ENCODE measurements around the gene PDE4D. TPM values are rescaled to one million over a fixed set of nuclear protein-coding genes. Genes with fewer than 3 reads are reported as not detected.

PDE4D gene
- total and polyA plus RNA-seq, 10 of the 15 experiments (the other 5 are each of a cell fraction or from before 2014, with no cell fraction given) = 0.87 to 4.1 (median 2.2) TPM

DNA sequence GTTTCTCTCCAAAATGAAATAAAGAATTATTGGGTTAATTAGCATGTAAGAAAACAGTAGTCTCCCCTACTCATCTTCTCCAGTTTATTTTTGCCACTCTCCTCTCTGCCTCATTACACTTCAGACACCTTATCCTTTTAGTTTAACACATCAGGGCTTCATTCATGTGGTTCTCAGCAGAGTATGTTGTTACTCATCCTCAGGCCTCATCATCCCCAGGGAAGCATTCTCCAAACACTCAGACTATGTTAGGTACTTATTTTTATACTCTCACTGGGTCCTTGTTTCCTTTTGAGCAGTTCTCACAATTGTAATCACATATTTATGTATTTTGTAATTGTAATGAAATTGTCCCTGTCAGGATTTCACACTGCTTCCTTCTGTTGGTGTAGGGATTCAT lies 470.5 kb downstream of the PDE4D start:
- ChIA-PET POLR2A (no interaction called here), RAD21 (ENCODE audit: unreplicated experiment) (no interaction called here), SMC1A (ENCODE audit: uncharacterized antibody, unreplicated experiment) (no interaction called here), CTCF (no interaction called here)
- H3K36me3 ChIP-seq (ENCODE audit: control insufficient read depth in 2 of 2, insufficient read depth in 2 of 2, low read length in 1 of 2) = no peaks in the 10 kb centered on the region
- no peak overlapping the region for H3K4me2 ChIP-seq (ENCODE audit: control insufficient read depth, insufficient read depth)
- intact Hi-C loops (cut with micrococcal nuclease; ENCODE audit: unreplicated experiment) (no loop called here), in situ Hi-C loops (cut with MboI) (no loop called here)
- no peaks in the 10 kb centered on the region for H4K20me1 ChIP-seq (ENCODE audit: control insufficient read depth, insufficient read depth)
- DNase-seq (ENCODE audit: low read depth, low spot score) = no peak
- H3K79me2 ChIP-seq (ENCODE audit: control insufficient read depth, insufficient read depth, low read length) = no peaks in the 10 kb centered on the region
- no peak overlapping the region for H3K4me3 ChIP-seq
- TF ChIP-seq, protein P1, sequence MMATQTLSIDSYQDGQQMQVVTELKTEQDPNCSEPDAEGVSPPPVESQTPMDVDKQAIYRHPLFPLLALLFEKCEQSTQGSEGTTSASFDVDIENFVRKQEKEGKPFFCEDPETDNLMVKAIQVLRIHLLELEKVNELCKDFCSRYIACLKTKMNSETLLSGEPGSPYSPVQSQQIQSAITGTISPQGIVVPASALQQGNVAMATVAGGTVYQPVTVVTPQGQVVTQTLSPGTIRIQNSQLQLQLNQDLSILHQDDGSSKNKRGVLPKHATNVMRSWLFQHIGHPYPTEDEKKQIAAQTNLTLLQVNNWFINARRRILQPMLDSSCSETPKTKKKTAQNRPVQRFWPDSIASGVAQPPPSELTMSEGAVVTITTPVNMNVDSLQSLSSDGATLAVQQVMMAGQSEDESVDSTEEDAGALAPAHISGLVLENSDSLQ (IDR thresholded peaks at IDR 0.05) = no peak
- TF ChIP-seq ATF3 (IDR thresholded peaks at IDR 0.05; ENCODE audit: borderline replicate concordance, extremely low read depth, low read depth, low read length) = no peak
- H3K9ac ChIP-seq (ENCODE audit: control insufficient read depth, insufficient read depth, low read length) = no peak overlapping the region
- no TSS peak for BruUV-seq (replicated peaks)
- no peaks in the 10 kb centered on the region for H3K27me3 ChIP-seq (replicated peaks in 1 of 2; ENCODE audit: control insufficient read depth in 2 of 2, insufficient read depth in 2 of 2, low read length in 1 of 2)
- no peaks in the 10 kb centered on the region for H3K9me3 ChIP-seq (replicated peaks; ENCODE audit: control insufficient read depth, insufficient read depth, low read length)
- no peaks in the 10 kb centered on the region for H3K4me1 ChIP-seq (ENCODE audit: control insufficient read depth, insufficient read depth, low read length)
- no peak for FAIRE-seq
- H2AFZ ChIP-seq (ENCODE audit: control insufficient read depth, low read depth, low read length) = no peak overlapping the region
- no peak overlapping the region for H3K27ac ChIP-seq (ENCODE audit: control insufficient read depth, insufficient read depth)
- ATAC-seq = no peak

GRCh38 chr5:59421986-59422941 lies 471.3 kb downstream of the PDE4D start:
- POLR2A ChIA-PET = no interaction called here
- TF ChIP-seq GABPA (IDR thresholded peaks at IDR 0.05; ENCODE audit: low read depth) (no peak), ATF3 (IDR thresholded peaks at IDR 0.05; ENCODE audit: borderline replicate concordance, extremely low read depth, low read depth, low read length) (no peak), MTA2 (IDR thresholded peaks at IDR 0.05; ENCODE audit: low read depth) (no peak), ZNF24 (IDR thresholded peaks at IDR 0.05) (no peak), NFXL1 (IDR thresholded peaks at IDR 0.05; ENCODE audit: borderline replicate concordance) (no peak), CBX5 (IDR thresholded peaks at IDR 0.05; ENCODE audit: low read depth) (no peak), IRF4 (IDR thresholded peaks at IDR 0.05; ENCODE audit: low read depth, low read length) (no peak)
- TF ChIP-seq, protein P2, sequence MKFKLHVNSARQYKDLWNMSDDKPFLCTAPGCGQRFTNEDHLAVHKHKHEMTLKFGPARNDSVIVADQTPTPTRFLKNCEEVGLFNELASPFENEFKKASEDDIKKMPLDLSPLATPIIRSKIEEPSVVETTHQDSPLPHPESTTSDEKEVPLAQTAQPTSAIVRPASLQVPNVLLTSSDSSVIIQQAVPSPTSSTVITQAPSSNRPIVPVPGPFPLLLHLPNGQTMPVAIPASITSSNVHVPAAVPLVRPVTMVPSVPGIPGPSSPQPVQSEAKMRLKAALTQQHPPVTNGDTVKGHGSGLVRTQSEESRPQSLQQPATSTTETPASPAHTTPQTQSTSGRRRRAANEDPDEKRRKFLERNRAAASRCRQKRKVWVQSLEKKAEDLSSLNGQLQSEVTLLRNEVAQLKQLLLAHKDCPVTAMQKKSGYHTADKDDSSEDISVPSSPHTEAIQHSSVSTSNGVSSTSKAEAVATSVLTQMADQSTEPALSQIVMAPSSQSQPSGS (IDR thresholded peaks at IDR 0.05; ENCODE audit: low read length) = no peak
- TF ChIP-seq, protein P3, sequence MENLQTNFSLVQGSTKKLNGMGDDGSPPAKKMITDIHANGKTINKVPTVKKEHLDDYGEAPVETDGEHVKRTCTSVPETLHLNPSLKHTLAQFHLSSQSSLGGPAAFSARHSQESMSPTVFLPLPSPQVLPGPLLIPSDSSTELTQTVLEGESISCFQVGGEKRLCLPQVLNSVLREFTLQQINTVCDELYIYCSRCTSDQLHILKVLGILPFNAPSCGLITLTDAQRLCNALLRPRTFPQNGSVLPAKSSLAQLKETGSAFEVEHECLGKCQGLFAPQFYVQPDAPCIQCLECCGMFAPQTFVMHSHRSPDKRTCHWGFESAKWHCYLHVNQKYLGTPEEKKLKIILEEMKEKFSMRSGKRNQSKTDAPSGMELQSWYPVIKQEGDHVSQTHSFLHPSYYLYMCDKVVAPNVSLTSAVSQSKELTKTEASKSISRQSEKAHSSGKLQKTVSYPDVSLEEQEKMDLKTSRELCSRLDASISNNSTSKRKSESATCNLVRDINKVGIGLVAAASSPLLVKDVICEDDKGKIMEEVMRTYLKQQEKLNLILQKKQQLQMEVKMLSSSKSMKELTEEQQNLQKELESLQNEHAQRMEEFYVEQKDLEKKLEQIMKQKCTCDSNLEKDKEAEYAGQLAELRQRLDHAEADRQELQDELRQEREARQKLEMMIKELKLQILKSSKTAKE (IDR thresholded peaks at IDR 0.05; ENCODE audit: low read depth, poor library complexity, severe bottlenecking) = no peak

More at GRCh38 chr5:59421986-59422941, 471.3 kb downstream of the PDE4D start:
- intact Hi-C loops (cut with micrococcal nuclease; ENCODE audit: unreplicated experiment) = no loop called here
- no peak for DNase-seq (ENCODE audit: low read depth, low spot score)
- Histone ChIP-seq H3K27ac (ENCODE audit: control insufficient read depth, insufficient read depth) (no peak overlapping the region), H2AFZ (ENCODE audit: control insufficient read depth, low read depth, low read length) (no peak overlapping the region), H3K9me3 (replicated peaks; ENCODE audit: control insufficient read depth, insufficient read depth, low read length) (no peaks in the 10 kb centered on the region), H3K4me1 (ENCODE audit: control insufficient read depth, insufficient read depth, low read length) (no peaks in the 10 kb centered on the region), H4K20me1 (ENCODE audit: control insufficient read depth, insufficient read depth) (no peaks in the 10 kb centered on the region), H3K27me3 (replicated peaks in 1 of 2; ENCODE audit: control insufficient read depth in 2 of 2, insufficient read depth in 2 of 2, low read length in 1 of 2) (no peaks in the 10 kb centered on the region), H3K4me2 (ENCODE audit: control insufficient read depth, insufficient read depth) (no peak overlapping the region), H3K4me3 (no peak overlapping the region), H3K79me2 (ENCODE audit: control insufficient read depth, insufficient read depth, low read length) (no peaks in the 10 kb centered on the region), H3K9ac (ENCODE audit: control insufficient read depth, insufficient read depth, low read length) (no peak overlapping the region), H3K36me3 (ENCODE audit: control insufficient read depth in 2 of 2, insufficient read depth in 2 of 2, low read length in 1 of 2) (no peaks in the 10 kb centered on the region)
- ATAC-seq = no peak
- ChIA-PET SMC1A (ENCODE audit: uncharacterized antibody, unreplicated experiment) (no interaction called here), RAD21 (ENCODE audit: unreplicated experiment) (no interaction called here), CTCF (no interaction called here)
- in situ Hi-C loops (cut with MboI) = no loop called here
- FAIRE-seq = no peak
- WGBS (ENCODE audit: insufficient coverage, insufficient replicate concordance, low lambda C conversion rate, missing lambda C conversion rate) = 16% methylated on average over 6 of the region's 6 CpGs
- BruUV-seq (replicated peaks) = no TSS peak

Data from GM12878 (cell line).